GM12878 (cell line): Measurements from ENCODE around the gene TAF4. TPM values are rescaled to one million over a fixed set of nuclear protein-coding genes. Genes with fewer than 3 reads are reported as not detected.

Experiments
- ATAC-seq: fragments of 200-7000 bp; cut with Tn5 transposase; 3 replicates; pipeline ENCODE4 v1.9.1; 2020; ENCODE audit warnings: mild to moderate bottlenecking, moderate library complexity
- BruUV-seq: library from RNA; stranded (reverse); fragments of 400-500 nt; replicated peaks from 2 replicates; lab custom pipeline; 2021; lab: Mats Ljungman, UMichigan
- CTCF ChIA-PET: fragments of 300-600 bp; sonication (Branson Sonifier 250); formaldehyde crosslinking; extraction: SDS; loops from one replicate; lab custom pipeline; 2021; ENCODE audit warnings: inconsistent platforms; lab: Yijun Ruan, JAX
- POLR2A ChIA-PET: fragments of 350-600 bp; formaldehyde crosslinking; extraction: SDS; loops from one replicate; lab custom pipeline; 2021; ENCODE audit warnings: inconsistent platforms; lab: Charles Lee
- RAD21 ChIA-PET: fragments of 300-600 bp; sonication (Branson Sonifier 250); formaldehyde crosslinking; loops from one replicate; lab custom pipeline; 2023; ENCODE audit warnings: antibody characterized with exemption; ENCODE audit not compliant: unreplicated experiment; lab: Charles Lee
- SMC1A ChIA-PET: fragments of 300-600 bp; sonication (Branson Sonifier 250); formaldehyde crosslinking; loops from one replicate; lab custom pipeline; 2023; ENCODE audit not compliant: unreplicated experiment, uncharacterized antibody; lab: Charles Lee
- DNase-seq: peaks from one replicate; pipeline ENCODE4 v3.0.0-alpha.2; 2011; ENCODE audit warnings: low read depth, low spot score
- FAIRE-seq: peaks from 3 replicates; lab custom pipeline; 2011; peaks lifted over from hg19 to GRCh38; lab: Jason Lieb, UNC
- H2AFZ ChIP-seq: 2 replicates; pipeline ENCODE4 v1.6.0; 2011; ENCODE audit warnings: low read depth, low read length, control low read depth; ENCODE audit not compliant: control insufficient read depth
- H3K27ac ChIP-seq: 2 replicates; pipeline ENCODE4 v1.5.1; 2011; ENCODE audit warnings: control low read depth; ENCODE audit not compliant: control insufficient read depth, insufficient read depth
- H3K27me3 ChIP-seq, 2 experiments: replicated peaks in 1 of 2; 2 replicates each; pipeline versions ENCODE4 v1.6.0 to v1.6.1; 2011; ENCODE audit warnings: low read length in 1 of 2; ENCODE audit not compliant: control insufficient read depth in 2 of 2, insufficient read depth in 2 of 2
- H3K36me3 ChIP-seq, 2 experiments: 2 replicates each; pipeline ENCODE4 v1.5.1; 2011; ENCODE audit warnings: low read length in 1 of 2; ENCODE audit not compliant: control insufficient read depth in 2 of 2, insufficient read depth in 2 of 2
- H3K4me1 ChIP-seq: 2 replicates; pipeline ENCODE4 v1.6.1; 2011; ENCODE audit warnings: mild to moderate bottlenecking, low read length, moderate library complexity, mixed read lengths; ENCODE audit not compliant: control insufficient read depth, insufficient read depth
- H3K4me2 ChIP-seq: 2 replicates; pipeline ENCODE4 v1.6.0; 2011; ENCODE audit warnings: control low read depth; ENCODE audit not compliant: control insufficient read depth, insufficient read depth
- H3K4me3 ChIP-seq: fragments of 200-600 bp; sonication (generic); 2 replicates; pipeline ENCODE4 v1.5.1; 2016
- H3K79me2 ChIP-seq: 2 replicates; pipeline ENCODE4 v1.6.0; 2011; ENCODE audit warnings: low read length; ENCODE audit not compliant: control insufficient read depth, insufficient read depth
- H3K9ac ChIP-seq: 2 replicates; pipeline ENCODE4 v1.8.0; 2011; ENCODE audit warnings: low read length, control low read depth, mixed read lengths; ENCODE audit not compliant: control insufficient read depth, insufficient read depth
- H3K9me3 ChIP-seq: replicated peaks from 3 replicates; pipeline ENCODE4 v1.5.1; 2011; ENCODE audit warnings: mild to moderate bottlenecking, low read length; ENCODE audit not compliant: control insufficient read depth, insufficient read depth
- H4K20me1 ChIP-seq: 2 replicates; pipeline ENCODE4 v1.6.0; 2011; ENCODE audit not compliant: control insufficient read depth, insufficient read depth
- CBFB ChIP-seq: IDR thresholded peaks from 2 replicates; pipeline ENCODE4 v1.6.1; 2016; ENCODE audit warnings: antibody characterized with exemption, low read depth
- CBX3 ChIP-seq: fragments of 200-600 bp; sonication (generic); IDR thresholded peaks from 2 replicates; pipeline ENCODE4 v1.6.1; 2016; ENCODE audit warnings: low read depth, borderline replicate concordance
- CBX5 ChIP-seq: sonication (generic); IDR thresholded peaks from 2 replicates; pipeline ENCODE4 v1.6.1; 2016; ENCODE audit warnings: low read depth, moderate library complexity, mild to moderate bottlenecking, inconsistent platforms
- CHD2 ChIP-seq: IDR thresholded peaks from 2 replicates; pipeline ENCODE4 v1.6.1; 2011; ENCODE audit warnings: low read depth, low read length, improper control_type of control experiment, borderline replicate concordance
- ETV6 ChIP-seq, 2 experiments: fragments of 450-650 bp in 1 of 2; IDR thresholded peaks in 1 of 2; conservative IDR thresholded peaks in 1 of 2; 2 replicates each; pipeline ENCODE4 v1.6.1; 2014; ENCODE audit warnings: antibody characterized with exemption in 1 of 2, borderline replicate concordance in 1 of 2, low read depth in 1 of 2, mild to moderate bottlenecking in 1 of 2, moderate library complexity in 1 of 2
- GATAD2B ChIP-seq: fragments of 450-650 bp; conservative IDR thresholded peaks from 2 replicates; pipeline ENCODE4 v1.6.1; 2017; ENCODE audit warnings: low read depth, mild to moderate bottlenecking, moderate library complexity
- IKZF2 ChIP-seq, 2 experiments: fragments of 450-650 bp; IDR thresholded peaks; 2 replicates each; pipeline ENCODE4 v1.6.1; 2017; ENCODE audit warnings: mild to moderate bottlenecking in 2 of 2, moderate library complexity in 2 of 2
- MYC ChIP-seq: IDR thresholded peaks from 2 replicates; pipeline ENCODE4 v1.6.1; 2011; ENCODE audit warnings: mild to moderate bottlenecking, low read length, moderate library complexity, inconsistent platforms; ENCODE audit not compliant: insufficient read depth, insufficient replicate concordance, insufficient read length, severe bottlenecking
- PML ChIP-seq: IDR thresholded peaks from 2 replicates; pipeline ENCODE4 v1.6.1; 2012; ENCODE audit warnings: low read length, inconsistent platforms
- RAD51 ChIP-seq: fragments of 450-650 bp; IDR thresholded peaks from 2 replicates; pipeline ENCODE4 v1.6.1; 2016; ENCODE audit warnings: moderate library complexity, mild to moderate bottlenecking, inconsistent platforms
- RFX5 ChIP-seq: IDR thresholded peaks from 2 replicates; pipeline ENCODE4 v1.6.1; 2011; ENCODE audit warnings: low read depth, low read length, improper control_type of control experiment
- ZNF622 ChIP-seq: fragments of 450-650 bp; IDR thresholded peaks from 2 replicates; pipeline ENCODE4 v1.6.1; 2017; ENCODE audit warnings: mild to moderate bottlenecking, inconsistent platforms
- ZSCAN29 ChIP-seq: fragments of 450-650 bp; IDR thresholded peaks from 2 replicates; pipeline ENCODE4 v1.6.1; 2017; ENCODE audit warnings: mild to moderate bottlenecking, moderate library complexity
- WGBS: methylation state at CpG from one replicate; pipeline ENCODE4 v1.1.6; 2016; ENCODE audit warnings: low lambda C conversion rate; ENCODE audit not compliant: insufficient replicate concordance, insufficient coverage; ENCODE audit errors: missing lambda C conversion rate; 5-methylcytosine and 5-hydroxymethylcytosine counted together
- in situ Hi-C: fragments of 300-500 bp; cut with MboI; formaldehyde crosslinking; loops from 9 replicates; pipeline ENCODE4 v1.14.3; 2018; ENCODE audit warnings: mixed read lengths
- intact Hi-C: fragments of 100-400 bp; cut with micrococcal nuclease; formaldehyde crosslinking; loops from one replicate; pipeline ENCODE4 v1.14.2; 2022; ENCODE audit not compliant: unreplicated experiment
- polyA plus RNA-seq, 11 experiments: library from polyadenylated mRNA; depleted of rRNA in 4 of 11; unstranded in 6 of 11; stranded (reverse) in 5 of 11; fragments of >200 nt; fragmentation: Nextera tagmentation in 4 of 11; fragmentation: Illumina TruSeq in 1 of 11; extraction: Ambion mirVana in 4 of 11; extraction: Trizol in 1 of 11; gene quantifications; 1 replicate in 1 of 11; 2 replicates in 10 of 11; pipeline versions ENCODE4 v1.2.1 to v1.2.3, GENCODE V29; 2011 to 2016; ENCODE audit warnings: inconsistent platforms in 2 of 11, missing spikeins in 2 of 11, low read depth in 1 of 11
- total RNA-seq, 4 experiments: library from RNA; depleted of rRNA in 3 of 4; stranded (reverse); fragments of >200 nt in 3 of 4; fragmentation: Illumina TruSeq in 1 of 4; extraction: Trizol in 1 of 4; gene quantifications; 2 replicates each; pipeline versions ENCODE4 v1.2.1 to v1.2.3, GENCODE V29; 2013 to 2021
- TF ChIP-seq, protein P1 (sequence below): fragments of 450-650 bp; IDR thresholded peaks from 2 replicates; pipeline ENCODE4 v1.6.1; 2017; ENCODE audit warnings: mild to moderate bottlenecking
- TF ChIP-seq, protein P2 (sequence below): fragments of 450-650 bp; IDR thresholded peaks from 2 replicates; pipeline ENCODE4 v1.6.1; 2017; ENCODE audit warnings: mild to moderate bottlenecking, moderate library complexity
- TF ChIP-seq, protein P3 (sequence below): fragments of 450-650 bp; IDR thresholded peaks from 2 replicates; pipeline ENCODE4 v1.6.1; 2017; ENCODE audit warnings: low read depth, mild to moderate bottlenecking, moderate library complexity

TAF4 gene
- total and polyA plus RNA-seq, 10 of the 15 experiments (the other 5 are each of a cell fraction or from before 2014, with no cell fraction given), result 0.39 to 16.9 (median 3.4) TPM

DNA sequence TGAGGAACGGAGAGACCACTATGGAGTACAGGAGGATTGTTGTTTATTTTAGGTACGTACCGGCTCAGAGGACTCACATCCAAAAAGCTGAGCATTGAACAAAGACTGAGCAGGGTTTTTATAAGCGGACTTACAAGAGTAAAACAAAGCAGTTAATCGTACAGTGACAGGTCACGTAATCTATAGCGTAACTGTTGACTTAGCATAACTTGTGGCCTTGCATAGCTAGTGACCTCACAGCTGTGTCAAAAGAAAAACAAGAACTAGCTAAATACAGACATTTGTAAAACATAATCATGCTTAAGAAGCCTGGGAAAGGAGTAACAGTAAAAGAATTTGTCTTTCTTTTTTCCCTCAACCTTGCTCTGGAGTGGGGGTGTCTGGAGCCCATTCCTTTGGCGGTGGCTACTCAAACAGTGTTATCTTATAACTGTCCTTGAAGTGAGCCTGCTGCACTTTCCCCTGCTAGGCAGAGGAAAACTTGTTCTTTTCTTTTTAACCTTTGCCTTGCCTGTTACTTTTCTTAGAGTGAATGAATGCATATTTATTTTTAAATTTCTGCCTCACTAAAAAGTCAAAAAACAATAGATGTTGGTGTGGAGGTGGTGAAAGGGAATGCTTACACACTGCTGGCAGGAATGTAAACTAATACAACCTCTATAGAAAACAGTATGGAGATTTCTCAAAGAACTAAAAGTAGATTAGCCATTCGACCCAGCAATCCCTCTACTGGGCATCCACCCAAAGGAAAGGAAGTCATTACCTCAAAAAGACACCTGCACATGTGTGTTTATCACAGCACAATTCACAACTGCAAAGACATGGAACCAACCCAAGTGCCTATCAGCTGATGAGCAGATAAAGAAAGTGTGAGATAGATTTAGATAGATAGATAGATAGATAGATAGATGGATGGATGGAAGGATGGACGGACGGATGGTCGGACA is 109.0 kb downstream of the TAF4 start:
- DNase-seq (no peak), FAIRE-seq (no peak), ATAC-seq (no peak)
- no peaks in the 10 kb centered on the region for H4K20me1 ChIP-seq
- no peak overlapping the region for H3K9ac ChIP-seq
- no peaks in the 10 kb centered on the region for H3K9me3 ChIP-seq
- H3K27me3 ChIP-seq, result no peaks in the 10 kb centered on the region
- in situ Hi-C loops, result no loop called here
- no peaks in the 10 kb centered on the region for H3K79me2 ChIP-seq
- H2AFZ ChIP-seq, result no peak overlapping the region
- H3K27ac ChIP-seq, result no peak overlapping the region
- CTCF ChIA-PET, result no interaction called here
- no peaks in the 10 kb centered on the region for H3K4me1 ChIP-seq
- RAD21 ChIA-PET, result no interaction called here
- no peaks in the 10 kb centered on the region for H3K36me3 ChIP-seq
- SMC1A ChIA-PET, result no interaction called here
- POLR2A ChIA-PET, result no interaction called here
- 50% methylated on average over 12 of the region's 12 CpGs for WGBS
- no TSS peak for BruUV-seq
- intact Hi-C loops, result no loop called here
- no peak overlapping the region for H3K4me3 ChIP-seq
- H3K4me2 ChIP-seq, result no peak overlapping the region
- TF ChIP-seq, protein P1, sequence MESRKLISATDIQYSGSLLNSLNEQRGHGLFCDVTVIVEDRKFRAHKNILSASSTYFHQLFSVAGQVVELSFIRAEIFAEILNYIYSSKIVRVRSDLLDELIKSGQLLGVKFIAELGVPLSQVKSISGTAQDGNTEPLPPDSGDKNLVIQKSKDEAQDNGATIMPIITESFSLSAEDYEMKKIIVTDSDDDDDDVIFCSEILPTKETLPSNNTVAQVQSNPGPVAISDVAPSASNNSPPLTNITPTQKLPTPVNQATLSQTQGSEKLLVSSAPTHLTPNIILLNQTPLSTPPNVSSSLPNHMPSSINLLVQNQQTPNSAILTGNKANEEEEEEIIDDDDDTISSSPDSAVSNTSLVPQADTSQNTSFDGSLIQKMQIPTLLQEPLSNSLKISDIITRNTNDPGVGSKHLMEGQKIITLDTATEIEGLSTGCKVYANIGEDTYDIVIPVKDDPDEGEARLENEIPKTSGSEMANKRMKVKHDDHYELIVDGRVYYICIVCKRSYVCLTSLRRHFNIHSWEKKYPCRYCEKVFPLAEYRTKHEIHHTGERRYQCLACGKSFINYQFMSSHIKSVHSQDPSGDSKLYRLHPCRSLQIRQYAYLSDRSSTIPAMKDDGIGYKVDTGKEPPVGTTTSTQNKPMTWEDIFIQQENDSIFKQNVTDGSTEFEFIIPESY, result no peak
- TF ChIP-seq CBX5 (no peak), RAD51 (no peak), RFX5 (no peak), PML (no peak), CBFB (no peak), ETV6 (conservative IDR thresholded peaks at IDR 0.05 in 1 of 2, IDR thresholded peaks at IDR 0.05 in 1 of 2; ENCODE audit: borderline replicate concordance in 1 of 2, low read depth in 1 of 2) (no peak), GATAD2B (no peak), MYC (no peak), IKZF2 (IDR thresholded peaks at IDR 0.05) (no peak), ZNF622 (no peak), CHD2 (no peak), ZSCAN29 (no peak), CBX3 (no peak)
- TF ChIP-seq, protein P2, sequence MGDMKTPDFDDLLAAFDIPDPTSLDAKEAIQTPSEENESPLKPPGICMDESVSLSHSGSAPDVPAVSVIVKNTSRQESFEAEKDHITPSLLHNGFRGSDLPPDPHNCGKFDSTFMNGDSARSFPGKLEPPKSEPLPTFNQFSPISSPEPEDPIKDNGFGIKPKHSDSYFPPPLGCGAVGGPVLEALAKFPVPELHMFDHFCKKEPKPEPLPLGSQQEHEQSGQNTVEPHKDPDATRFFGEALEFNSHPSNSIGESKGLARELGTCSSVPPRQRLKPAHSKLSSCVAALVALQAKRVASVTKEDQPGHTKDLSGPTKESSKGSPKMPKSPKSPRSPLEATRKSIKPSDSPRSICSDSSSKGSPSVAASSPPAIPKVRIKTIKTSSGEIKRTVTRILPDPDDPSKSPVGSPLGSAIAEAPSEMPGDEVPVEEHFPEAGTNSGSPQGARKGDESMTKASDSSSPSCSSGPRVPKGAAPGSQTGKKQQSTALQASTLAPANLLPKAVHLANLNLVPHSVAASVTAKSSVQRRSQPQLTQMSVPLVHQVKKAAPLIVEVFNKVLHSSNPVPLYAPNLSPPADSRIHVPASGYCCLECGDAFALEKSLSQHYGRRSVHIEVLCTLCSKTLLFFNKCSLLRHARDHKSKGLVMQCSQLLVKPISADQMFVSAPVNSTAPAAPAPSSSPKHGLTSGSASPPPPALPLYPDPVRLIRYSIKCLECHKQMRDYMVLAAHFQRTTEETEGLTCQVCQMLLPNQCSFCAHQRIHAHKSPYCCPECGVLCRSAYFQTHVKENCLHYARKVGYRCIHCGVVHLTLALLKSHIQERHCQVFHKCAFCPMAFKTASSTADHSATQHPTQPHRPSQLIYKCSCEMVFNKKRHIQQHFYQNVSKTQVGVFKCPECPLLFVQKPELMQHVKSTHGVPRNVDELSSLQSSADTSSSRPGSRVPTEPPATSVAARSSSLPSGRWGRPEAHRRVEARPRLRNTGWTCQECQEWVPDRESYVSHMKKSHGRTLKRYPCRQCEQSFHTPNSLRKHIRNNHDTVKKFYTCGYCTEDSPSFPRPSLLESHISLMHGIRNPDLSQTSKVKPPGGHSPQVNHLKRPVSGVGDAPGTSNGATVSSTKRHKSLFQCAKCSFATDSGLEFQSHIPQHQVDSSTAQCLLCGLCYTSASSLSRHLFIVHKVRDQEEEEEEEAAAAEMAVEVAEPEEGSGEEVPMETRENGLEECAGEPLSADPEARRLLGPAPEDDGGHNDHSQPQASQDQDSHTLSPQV, result no peak
- TF ChIP-seq, protein P3, sequence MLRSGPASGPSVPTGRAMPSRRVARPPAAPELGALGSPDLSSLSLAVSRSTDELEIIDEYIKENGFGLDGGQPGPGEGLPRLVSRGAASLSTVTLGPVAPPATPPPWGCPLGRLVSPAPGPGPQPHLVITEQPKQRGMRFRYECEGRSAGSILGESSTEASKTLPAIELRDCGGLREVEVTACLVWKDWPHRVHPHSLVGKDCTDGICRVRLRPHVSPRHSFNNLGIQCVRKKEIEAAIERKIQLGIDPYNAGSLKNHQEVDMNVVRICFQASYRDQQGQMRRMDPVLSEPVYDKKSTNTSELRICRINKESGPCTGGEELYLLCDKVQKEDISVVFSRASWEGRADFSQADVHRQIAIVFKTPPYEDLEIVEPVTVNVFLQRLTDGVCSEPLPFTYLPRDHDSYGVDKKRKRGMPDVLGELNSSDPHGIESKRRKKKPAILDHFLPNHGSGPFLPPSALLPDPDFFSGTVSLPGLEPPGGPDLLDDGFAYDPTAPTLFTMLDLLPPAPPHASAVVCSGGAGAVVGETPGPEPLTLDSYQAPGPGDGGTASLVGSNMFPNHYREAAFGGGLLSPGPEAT, result no peak
